Fibroblast of villous mesenchyme (primary cell): Measurements from ENCODE around the gene PCBP1. TPM values are rescaled to one million over a fixed set of nuclear protein-coding genes. Genes with fewer than 3 reads are reported as not detected.

Experiments used
- DNase-seq: peaks from one replicate; pipeline ENCODE4 v3.0.0-alpha.2; 2010; ENCODE audit warnings: low read depth
- H3K4me3 ChIP-seq: 2 replicates; pipeline ENCODE4 v1.5.1; 2011; ENCODE audit warnings: low read depth, mild to moderate bottlenecking, low read length
- total RNA-seq: library from RNA; depleted of rRNA; stranded (reverse); fragments of >200 nt; gene quantifications from 2 replicates; pipeline ENCODE4 v1.2.3, GENCODE V29; 2012
- TF ChIP-seq, protein P1 (sequence below): IDR thresholded peaks from 2 replicates; pipeline ENCODE4 v1.5.1; 2012; ENCODE audit warnings: low read depth, mild to moderate bottlenecking, low read length; ENCODE audit not compliant: insufficient read depth

Gene PCBP1
- total RNA-seq, result 32.9 and 45.3 TPM in 2 replicates

DNA sequence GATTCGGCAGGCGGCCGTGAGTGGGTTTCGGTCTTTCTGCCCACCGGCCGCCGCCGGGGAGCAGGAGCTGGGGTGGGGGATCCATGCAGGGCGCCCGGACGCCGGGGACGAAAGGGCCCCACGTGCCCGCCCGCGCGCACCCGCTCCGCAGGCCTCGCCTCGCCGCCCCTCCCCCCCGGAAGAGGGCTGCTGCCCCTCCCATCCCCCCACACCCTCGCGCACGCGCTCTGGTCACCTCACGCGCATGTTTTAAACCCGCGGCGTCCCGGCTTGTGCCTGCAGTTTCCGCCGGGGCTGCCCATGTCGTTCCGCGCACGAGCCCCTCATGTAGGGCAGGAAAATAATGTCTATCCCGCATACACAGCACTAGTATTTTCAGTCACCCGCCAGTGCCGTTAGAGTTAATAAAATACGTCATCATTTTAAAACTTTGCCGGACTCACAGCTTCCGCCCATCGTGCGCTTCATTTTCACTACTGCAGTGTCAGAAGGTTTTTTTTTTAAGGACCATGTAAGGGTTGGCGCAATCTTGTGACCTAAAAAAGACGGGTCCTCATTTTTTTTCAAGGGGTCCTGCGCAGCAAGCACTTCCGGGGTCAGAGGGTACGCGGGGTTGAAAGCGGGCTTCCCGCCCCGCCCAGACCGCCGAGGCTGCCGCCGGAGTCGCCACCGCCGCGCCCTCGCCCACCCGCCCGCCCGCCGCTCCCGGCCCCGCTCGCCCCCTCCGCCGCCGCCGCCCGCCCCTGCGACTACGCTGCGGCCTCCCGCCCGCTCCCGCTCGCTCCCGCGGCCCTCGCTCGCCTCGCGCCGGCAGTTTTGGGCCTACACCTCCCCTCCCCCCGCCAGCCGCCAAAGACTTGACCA is at the start of gene PCBP1:
TSS of gene PCBP1 (plus strand) at position 640 of the 864 bp plus-strand sequence. CDS start 267 bp downstream, outside the sequence.
- H3K4me3 ChIP-seq, result peak within 1 kb of the TSS; percentile 89

DNA sequence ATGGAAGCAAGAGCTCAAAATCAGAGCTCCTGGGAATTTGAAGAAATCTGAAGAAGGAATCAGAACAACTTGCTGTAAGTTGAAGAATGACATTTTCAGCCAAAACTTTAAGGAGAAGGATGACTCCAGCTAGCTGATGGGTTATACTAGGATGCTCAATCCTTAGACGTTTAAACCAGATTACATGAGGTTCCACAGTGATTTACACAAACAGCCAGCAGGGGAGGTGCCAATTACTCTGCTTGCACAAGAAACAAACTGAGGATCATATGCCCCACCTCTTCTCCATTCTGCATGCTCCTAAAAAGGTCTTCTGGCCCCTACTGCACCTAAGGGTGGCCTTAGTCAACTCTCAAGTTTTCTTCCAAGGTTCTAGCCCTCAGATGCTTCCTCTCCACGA is 47.9 kb upstream of the PCBP1 start:
- H3K4me3 ChIP-seq, result no peak overlapping the region
- DNase-seq, result no peak
- TF ChIP-seq, protein P1, sequence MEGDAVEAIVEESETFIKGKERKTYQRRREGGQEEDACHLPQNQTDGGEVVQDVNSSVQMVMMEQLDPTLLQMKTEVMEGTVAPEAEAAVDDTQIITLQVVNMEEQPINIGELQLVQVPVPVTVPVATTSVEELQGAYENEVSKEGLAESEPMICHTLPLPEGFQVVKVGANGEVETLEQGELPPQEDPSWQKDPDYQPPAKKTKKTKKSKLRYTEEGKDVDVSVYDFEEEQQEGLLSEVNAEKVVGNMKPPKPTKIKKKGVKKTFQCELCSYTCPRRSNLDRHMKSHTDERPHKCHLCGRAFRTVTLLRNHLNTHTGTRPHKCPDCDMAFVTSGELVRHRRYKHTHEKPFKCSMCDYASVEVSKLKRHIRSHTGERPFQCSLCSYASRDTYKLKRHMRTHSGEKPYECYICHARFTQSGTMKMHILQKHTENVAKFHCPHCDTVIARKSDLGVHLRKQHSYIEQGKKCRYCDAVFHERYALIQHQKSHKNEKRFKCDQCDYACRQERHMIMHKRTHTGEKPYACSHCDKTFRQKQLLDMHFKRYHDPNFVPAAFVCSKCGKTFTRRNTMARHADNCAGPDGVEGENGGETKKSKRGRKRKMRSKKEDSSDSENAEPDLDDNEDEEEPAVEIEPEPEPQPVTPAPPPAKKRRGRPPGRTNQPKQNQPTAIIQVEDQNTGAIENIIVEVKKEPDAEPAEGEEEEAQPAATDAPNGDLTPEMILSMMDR, result no peak

More for the DNA sequence above, at the start of gene PCBP1:
- TF ChIP-seq, protein P1, result no peak
- peak; percentile 97 for DNase-seq

DNA sequence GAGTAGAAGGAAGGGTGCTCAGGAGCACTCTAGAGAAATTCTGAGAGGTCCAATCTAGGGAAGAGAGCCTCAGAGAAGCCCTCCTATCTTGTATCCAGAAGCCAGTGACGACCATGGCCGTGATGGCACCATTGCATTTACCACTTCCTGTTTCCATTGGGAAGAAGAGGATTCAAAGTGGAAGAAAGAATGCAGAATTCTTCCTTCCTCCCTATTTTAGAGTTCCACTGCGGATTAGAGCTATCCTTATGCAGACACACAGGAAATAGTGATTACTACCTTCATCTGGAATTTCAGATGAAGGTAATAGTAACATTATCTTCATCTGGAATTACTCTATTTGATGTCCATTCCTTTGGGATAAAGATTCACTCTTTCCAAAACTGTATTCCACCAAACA is 45.6 kb upstream of the PCBP1 start:
- H3K4me3 ChIP-seq, result no peak overlapping the region
- DNase-seq, result no peak
- TF ChIP-seq, protein P1, result no peak

DNA sequence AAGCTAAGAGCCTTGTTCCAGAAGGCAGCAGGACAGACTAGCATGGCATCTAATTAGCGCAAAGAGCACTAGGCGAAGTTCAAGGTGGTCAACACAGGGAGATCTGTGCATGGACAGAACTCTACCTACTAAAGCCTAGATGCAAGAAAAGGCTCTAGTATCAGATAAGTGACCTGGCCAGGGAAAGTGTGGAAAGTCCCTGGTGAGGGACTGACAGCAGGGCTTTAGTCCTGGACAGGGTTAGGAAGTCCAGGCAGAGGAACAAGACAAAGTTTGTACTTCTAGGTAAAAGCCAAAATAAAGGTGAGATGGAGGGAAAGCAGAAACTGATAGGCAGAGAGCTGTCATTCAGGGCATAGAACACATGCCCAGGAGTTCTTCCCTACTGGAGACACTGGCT is 45.0 kb upstream of the PCBP1 start:
- H3K4me3 ChIP-seq, result no peak overlapping the region
- no peak for DNase-seq
- TF ChIP-seq, protein P1, result no peak

DNA sequence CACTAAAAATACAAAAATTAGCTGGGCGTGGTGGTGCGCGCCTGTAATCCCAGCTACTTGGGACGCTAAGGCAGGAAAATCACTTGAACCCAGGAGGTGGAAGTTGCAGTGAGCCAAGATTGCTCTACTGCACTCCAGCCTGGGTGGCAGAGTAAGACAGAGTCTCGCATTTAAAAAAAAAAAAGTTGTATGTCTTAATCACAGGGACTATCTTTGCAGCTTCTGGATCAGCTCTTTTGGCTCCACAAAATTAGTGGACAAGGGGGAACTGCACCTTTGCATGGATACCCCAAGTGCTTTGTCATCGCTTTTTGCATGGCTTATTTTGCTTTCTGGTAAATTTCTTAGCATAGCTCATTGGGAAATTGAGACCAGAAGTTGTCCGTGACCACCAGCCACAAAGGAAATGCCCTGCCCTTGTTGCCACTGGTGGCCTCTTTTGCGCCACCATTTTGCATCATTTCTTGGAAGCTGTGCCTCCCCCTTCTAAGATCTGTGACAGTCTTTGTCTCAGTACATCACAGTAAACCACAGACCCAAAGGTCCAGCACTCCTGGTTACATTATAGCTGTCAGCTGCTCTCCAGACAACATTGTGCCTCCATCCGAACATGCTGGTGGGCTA is 43.9 kb upstream of the PCBP1 start:
- DNase-seq, result no peak

DNA sequence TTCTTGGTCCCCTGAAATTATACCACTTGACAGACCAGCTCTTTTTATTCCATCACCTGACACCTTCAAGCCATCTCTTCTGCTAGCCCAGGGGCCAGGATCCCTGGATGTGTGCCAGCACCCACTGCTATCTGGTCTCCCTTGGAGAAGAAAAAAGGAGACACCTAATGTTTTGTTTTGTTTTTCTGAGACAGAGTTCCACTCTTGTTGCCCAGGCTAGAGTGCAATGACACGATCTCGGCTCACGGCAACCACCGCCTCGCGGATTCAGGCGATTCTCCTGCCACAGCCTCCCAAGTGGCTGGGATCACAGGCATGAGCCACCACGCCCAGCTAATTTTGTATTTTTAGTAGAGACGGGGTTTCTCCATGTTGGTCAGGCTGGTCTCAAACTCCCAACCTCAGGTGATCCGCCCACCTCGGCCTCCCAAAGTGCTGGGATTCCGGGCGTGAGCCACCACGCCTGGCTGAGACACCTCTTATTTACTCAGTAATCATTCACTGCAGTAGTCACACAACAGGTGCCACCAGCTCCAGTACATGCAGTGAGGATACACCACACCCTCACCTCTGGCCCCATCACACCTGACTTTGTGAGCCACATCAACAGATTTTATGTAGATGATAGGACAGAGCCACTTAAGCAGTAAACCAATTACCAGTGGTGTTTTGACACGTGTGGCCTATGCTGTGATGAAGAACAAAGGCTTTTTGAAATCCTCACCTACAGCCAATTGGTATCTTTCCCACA is 42.8 kb upstream of the PCBP1 start:
- H3K4me3 ChIP-seq, result no peak overlapping the region
- no peak for DNase-seq
- TF ChIP-seq, protein P1, result no peak

More for the DNA sequence above, 43.9 kb upstream of the PCBP1 start:
- TF ChIP-seq, protein P1, result no peak
- no peak overlapping the region for H3K4me3 ChIP-seq
